Astrocyte of the hippocampus (primary cell): Measurements from ENCODE around the gene SNRK.
A peak's percentile ranks its signal among the peaks of the same experiment; 100 is the strongest.
"Not testable (repeated sequence)": the region's sequence is repeated elsewhere in the genome, so short reads cannot be mapped to it uniquely, and the experiment has no call there.

ENCODE experiments used
- DNase-seq: peaks from one replicate; pipeline ENCODE4 v3.0.0; 2011; ENCODE audit warnings: low read depth, low spot score

SNRK gene

GRCh38 chr3:43345877-43346276, 59.5 kb downstream of the SNRK start:
- peak; percentile 51 for DNase-seq

GRCh38 chr3:43346978-43347749, 60.8 kb downstream of the SNRK start:
- DNase-seq, result no peak

GRCh38 chr3:43347774-43348173, 61.4 kb downstream of the SNRK start:
- DNase-seq, result no peak

GRCh38 chr3:43348350-43348749, 62.0 kb downstream of the SNRK start:
- DNase-seq, result no peak

GRCh38 chr3:43348852-43349574, 62.7 kb downstream of the SNRK start:
- no peak for DNase-seq

DNA sequence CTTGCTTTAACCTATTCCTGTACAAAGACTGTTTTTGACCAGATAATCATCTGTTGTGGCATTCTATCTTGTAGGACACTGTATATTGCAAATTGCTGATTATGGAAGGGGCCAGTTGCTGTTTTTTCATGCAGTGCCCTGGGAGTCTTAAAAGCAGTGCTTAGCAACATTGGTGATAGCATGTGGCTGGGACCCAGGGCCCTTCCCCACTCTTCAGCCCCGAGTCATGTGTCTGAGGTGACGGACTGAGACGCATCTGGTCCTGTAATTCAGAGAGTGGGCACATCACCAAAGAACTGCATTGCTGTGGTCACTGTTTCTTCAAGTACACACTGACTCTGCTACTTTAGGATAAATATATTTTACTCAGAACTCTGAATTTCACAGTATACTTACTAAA, 63.4 kb downstream of the SNRK start:
- DNase-seq, result peak; percentile 73

GRCh38 chr3:43353393-43353792, 67.1 kb downstream of the SNRK start:
- DNase-seq, result no peak

GRCh38 chr3:43353923-43354670, 67.8 kb downstream of the SNRK start:
- DNase-seq, result no peak

- DNase-seq, result not testable (repeated sequence)
These were observed 69.7 kb downstream of the SNRK start for GRCh38 chr3:43356033-43356432.

DNA sequence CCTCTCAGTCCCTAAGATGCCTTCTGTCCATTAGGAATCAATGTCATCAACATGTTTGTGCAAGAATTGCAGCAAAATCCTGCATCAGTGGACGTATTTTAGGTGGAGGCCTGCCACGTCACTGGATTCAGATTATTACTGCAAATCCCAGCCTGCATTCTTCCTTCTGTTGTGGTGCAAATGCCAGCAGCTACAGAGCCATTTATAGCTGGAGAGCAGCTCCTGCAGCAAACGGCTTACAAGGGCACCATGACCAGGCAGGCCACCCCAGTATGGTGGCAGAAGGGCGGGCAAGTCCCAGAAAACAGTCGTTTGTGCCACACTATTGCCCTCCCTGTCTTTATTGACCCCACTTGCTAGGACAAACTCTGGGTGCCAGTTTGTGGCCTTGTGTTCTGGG, 74.7 kb downstream of the SNRK start:
- no peak for DNase-seq

GRCh38 chr3:43362183-43362582, 75.8 kb downstream of the SNRK start:
- no peak for DNase-seq

DNA sequence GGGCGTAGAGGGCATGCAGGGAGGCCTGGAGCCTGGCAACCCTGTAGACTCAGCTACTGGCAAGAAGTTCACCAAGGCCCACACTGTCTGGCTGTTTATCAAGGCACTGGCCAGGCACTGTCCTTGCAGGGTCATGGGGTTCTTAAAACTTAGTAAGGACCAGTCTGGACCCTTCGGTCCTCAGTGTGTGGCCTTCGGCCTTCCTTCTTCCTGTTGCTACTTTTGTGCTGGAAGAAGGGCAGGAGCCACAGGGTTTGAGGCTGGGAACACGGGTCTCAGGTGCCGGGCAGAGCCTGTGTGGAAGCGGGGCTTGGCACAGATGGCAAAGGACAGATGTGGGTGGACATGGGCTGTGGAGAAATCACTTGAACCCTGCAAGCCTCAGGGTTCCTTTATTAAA, 76.6 kb downstream of the SNRK start:
- no peak for DNase-seq

DNA sequence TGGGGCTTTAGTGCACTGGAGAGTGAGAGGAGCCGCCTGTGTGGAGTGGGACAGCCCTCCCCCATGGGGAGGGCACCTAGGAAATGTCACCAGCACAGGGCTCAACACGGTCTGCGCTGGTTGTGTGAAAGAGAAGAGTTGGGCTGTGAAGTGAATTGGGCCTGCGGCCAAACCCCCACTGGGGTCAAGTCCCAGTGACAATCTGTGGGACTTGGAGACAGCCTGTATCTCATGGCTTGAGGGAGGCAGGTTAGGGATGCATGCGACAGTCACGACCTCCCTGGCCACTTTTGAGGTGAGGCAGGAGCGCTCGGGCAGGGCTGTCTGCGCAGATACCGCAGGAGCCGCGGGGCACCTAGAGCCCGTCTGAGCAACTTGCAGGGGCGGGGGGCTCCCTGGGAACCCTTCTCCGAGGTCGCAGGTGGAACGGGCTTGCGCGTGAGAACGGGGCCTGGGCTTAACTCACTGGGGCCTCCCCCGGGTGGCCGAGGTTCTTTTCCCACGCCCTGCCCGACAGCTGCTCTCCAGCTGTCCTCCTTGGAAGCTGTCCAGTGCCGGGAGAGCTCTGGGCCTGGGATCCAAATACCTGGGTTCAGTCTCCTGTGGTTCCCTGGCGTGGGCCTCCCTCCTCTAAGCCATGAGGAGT, 77.4 kb downstream of the SNRK start:
- DNase-seq, result no peak

DNA sequence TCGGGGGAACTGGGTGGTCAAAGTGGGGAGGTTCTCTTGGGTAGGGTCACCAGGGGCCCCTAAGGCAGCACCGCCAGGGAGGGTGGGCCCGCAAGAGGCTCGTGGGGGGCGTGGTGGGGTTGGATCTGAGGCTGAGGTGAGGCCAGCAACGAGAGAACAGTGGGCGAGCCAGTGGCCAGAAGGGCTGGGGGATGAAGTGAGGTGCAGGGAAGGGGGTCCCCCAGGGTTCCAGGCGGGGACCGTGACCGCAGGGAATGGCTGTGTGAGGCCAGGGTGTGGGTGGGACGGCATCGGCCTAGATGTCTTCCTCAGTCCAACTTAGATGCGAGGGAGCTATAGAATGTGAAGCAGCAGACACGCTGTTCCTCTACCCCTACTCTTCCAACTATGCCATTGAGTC, 78.2 kb downstream of the SNRK start:
- no peak for DNase-seq

- no peak for DNase-seq
These were observed 78.6 kb downstream of the SNRK start for GRCh38 chr3:43364926-43365325.

DNA sequence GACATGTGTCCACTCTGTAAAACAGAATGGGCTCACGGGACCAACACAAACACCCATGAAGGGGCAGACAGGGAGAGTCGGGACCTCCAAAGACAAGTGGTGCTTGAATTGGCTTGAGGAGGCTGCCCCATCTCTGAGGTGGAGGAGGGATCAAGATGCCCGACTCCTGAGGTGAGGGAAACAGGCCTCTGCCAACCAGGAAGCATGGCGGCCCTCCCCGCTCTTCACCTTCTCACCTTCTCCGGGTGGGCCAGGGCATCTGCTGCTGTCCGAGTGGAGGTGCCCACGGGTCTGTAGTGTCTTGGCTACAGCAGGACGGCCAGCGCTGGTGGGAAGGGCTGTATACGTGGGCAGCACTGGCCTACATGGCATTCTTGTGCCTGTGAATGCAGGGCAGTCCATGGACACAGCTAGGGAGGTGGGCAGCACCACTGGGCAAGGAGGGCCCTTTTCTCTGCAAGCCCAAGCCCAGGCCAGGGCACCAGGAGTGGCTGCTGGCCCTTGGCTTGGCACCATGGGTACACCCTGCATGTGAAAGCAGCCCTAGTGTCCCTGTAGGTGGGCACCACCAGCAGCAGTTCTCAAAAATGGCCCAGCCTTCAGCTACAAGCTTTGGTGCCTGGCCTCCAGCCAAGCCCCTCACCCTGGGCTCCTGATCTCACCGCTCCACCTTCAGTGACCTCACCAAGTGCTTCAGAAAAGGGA, 79.4 kb downstream of the SNRK start:
- DNase-seq, result no peak

GRCh38 chr3:43366481-43366880, 80.1 kb downstream of the SNRK start:
- DNase-seq, result no peak

DNA sequence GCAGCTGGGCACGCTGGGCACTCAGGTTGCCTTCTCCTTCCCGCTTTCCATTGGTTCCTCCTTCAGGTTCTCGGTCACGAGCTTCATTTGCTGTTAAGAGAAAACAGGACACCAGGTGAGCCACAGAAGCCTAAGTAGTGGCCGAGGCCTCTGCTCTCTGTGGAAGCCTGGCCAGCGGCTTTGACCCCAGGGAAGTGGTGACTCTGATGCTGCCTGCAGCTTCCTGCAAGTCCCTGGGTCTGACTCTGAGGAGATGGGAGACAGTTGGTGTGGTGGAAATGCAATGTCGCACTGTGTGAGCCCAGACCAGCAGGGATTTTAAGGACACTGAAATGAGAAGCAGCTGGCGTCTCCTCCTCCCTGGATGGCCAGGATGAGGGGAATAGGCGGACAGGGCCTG, 80.5 kb downstream of the SNRK start:
- DNase-seq, result no peak

DNA sequence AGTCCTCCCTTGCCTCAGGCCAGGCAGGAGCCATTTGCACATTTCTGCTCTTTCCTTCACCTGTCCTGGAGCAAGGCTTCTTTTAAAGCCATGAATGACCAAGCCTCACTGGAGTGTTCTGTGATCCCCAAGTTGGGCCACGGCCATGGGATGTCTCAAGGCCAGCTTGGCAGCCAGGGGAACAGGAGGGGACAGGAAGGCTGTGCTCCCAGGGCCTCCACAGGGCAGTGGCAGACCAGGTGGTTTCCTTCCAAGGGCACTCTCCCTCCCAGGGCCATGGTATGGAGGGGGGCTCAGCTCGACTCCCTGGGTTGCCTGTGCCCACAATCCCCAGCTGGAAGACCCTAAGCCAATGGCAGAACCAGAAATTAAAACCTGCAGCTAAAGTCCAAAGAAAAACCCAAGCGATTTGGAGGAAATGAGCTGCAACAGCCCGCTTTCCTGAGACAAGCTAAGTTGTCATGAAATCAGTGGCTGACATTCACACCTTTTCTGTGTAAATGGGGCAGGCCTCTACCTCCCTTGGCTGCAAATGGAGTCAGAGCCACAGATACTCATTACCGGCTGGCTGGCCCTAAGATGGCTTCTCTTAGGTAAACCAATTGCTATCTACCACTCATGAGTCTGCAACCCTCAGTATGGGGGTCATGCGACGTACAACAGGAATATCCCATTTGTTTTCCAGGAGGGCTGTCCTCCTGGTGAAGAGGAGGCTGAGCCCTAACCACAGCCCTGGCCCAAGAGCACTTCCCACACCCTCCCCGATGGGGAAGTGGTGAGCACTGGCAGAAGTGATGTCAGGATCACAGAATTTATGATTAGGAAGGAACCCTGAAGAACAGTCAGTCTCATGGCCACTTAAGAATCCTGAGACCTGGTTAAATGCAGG, 83.3 kb downstream of the SNRK start:
- DNase-seq, result no peak

DNA sequence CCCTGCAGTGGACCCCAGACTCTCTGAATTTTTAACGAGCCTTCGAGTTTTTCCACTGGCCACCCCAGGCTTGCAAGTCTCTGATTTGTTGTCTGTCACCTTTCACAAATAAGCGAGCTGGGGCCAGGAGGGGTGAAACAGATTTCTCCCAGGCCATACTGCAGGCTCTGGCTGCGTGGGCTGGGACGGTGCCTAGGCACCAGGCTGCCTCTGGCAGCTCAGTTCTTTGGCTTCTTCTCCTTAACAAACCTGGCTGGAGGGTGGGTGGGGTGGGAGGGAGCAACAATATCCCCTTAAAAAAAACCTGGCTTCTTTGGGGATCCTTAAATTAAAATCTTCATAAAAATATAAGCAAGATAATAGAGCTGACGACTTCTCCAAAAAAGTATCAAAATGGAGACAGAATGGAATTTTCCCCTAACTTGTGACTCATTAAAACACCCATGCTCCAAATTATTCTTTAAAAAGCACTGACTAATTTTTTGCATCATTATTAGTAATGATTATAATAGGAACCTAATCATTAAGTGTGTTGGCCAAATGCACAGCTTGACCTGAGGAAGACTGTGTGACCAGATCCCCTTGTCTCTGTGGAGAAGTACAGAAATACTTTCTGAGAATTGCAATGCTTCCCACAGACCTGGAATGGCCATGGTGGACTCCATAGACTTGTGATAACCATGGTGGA, 84.1 kb downstream of the SNRK start:
- no peak for DNase-seq
